Panc1 (cell line): ENCODE measurements around the gene HGFAC.

ENCODE experiments used
- POLR2AphosphoS5 ChIP-seq: IDR thresholded peaks from 2 replicates; pipeline ENCODE4 v1.6.1; 2012; ENCODE audit warnings: mild to moderate bottlenecking, low read depth, low read length, moderate library complexity
- REST ChIP-seq, 2 experiments: IDR thresholded peaks; 2 replicates each; pipeline ENCODE4 v1.6.1; 2011 to 2012; ENCODE audit warnings: low read depth in 2 of 2, control low read depth in 1 of 2, low read length in 1 of 2, mild to moderate bottlenecking in 1 of 2, moderate library complexity in 1 of 2; ENCODE audit not compliant: insufficient read depth in 1 of 2
- SIN3A ChIP-seq: IDR thresholded peaks from 2 replicates; pipeline ENCODE4 v1.6.1; 2012; ENCODE audit warnings: low read depth, mild to moderate bottlenecking, low read length, moderate library complexity, borderline replicate concordance; ENCODE audit not compliant: insufficient read depth
- TCF7L2 ChIP-seq: IDR thresholded peaks from 2 replicates; pipeline ENCODE4 v1.6.1; 2011; ENCODE audit warnings: mild to moderate bottlenecking, low read depth, low read length, inconsistent platforms
- TF ChIP-seq, protein P1 (sequence below): fragments of 450-650 bp; IDR thresholded peaks from 2 replicates; pipeline ENCODE4 v1.5.1; 2017; ENCODE audit warnings: mild to moderate bottlenecking

DNA sequence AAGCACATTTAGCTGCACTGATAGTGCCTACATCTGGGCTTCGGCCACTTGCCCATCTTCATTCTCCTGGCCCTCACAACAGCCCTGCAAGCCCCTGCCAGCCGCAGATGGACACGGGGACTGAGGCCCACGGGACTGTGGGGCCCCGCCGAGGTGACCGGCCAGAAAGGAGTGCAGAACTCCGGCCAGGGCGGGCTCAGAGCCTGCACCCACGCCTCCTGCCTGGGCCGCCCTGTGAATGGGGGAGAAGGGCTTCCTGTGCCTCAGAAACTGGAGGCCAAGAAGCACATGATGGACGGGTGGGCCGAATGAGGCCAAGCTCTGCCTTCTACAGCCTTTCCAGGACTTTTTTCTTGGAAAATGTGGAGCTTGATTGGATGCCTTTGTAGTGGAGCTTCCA is 35.7 kb upstream of the HGFAC start:
- TF ChIP-seq, protein P1, sequence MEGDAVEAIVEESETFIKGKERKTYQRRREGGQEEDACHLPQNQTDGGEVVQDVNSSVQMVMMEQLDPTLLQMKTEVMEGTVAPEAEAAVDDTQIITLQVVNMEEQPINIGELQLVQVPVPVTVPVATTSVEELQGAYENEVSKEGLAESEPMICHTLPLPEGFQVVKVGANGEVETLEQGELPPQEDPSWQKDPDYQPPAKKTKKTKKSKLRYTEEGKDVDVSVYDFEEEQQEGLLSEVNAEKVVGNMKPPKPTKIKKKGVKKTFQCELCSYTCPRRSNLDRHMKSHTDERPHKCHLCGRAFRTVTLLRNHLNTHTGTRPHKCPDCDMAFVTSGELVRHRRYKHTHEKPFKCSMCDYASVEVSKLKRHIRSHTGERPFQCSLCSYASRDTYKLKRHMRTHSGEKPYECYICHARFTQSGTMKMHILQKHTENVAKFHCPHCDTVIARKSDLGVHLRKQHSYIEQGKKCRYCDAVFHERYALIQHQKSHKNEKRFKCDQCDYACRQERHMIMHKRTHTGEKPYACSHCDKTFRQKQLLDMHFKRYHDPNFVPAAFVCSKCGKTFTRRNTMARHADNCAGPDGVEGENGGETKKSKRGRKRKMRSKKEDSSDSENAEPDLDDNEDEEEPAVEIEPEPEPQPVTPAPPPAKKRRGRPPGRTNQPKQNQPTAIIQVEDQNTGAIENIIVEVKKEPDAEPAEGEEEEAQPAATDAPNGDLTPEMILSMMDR = no peak
- TF ChIP-seq TCF7L2 (no peak), POLR2AphosphoS5 (no peak), REST (IDR thresholded peaks at IDR 0.05; ENCODE audit: insufficient read depth in 1 of 2, low read depth in 2 of 2, low read length in 1 of 2) (no peak), SIN3A (no peak)
